ENCODE measurements around the gene DIP2B. TPM values are rescaled to one million over a fixed set of nuclear protein-coding genes. Genes with fewer than 3 reads are reported as not detected.

The DIP2B gene
- total RNA-seq, 1 donor from 2014 or later: 60.0 TPM

DNA sequence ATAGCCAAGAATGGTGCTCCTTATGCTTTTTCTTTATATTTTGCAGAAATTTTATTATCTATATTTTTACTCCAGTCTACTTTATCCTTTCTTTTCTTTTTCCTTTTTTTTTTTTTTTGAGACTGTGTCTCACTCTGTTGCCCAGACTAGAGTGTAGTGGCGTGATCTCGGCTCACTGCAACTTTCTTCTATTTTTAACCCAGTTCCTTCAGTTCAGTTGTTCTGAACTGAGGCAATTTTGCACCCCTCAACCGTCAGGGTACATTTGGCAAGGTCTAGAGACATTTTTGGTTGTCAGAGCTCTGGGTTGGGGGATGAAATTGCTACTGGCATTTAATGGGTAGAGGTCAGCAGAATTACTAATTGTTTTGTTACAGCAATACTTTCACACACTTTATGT is 75.7 kb downstream of the DIP2B start:
- DNase-seq: no peak

DNA sequence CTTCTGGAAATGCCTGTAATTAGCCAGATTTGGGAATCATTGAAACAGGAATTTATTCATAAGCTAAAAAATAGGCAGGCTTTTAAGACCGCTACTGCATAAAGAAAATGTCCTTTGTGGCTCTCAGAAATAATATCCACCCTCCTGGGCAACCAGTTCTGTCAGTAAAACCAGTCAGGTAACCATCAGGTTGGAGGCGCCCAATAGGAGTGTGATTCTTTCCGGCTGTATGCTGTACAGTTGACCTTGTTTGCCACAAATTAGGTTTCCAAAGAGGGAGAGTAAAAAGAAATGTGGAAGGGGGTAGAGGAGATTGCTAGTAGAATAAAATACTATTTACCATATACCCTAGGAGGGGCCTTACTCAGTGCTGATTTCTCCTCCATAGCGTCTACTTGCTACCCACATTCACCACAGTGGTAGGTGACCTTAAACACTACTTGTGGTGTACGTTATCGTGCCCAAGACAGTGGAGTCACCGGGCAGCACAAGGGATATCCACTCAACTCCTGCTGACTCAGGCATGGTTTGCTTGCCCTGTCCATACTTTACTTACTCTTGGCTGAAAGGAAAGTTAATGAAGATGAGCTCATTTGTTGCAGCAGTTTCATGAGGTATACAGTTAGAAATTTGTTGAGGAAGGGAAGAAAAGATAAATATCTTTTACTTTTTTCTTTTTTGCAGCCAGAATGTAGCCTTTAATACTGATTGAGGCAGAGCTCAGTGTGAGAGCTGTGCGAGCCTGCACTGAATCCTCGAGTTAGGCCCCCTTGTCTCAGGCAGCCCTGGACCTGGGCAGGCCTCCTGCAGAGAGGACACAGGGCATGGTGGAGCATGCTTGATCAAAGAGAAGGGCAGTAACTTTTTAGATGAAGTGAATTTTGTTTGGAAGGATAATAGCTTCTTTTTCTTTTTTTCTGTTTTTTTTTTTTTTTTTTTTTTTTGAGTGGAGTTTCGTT is 76.7 kb downstream of the DIP2B start:
- no peak for DNase-seq

GRCh38 chr12:50584135-50584534 is 79.3 kb downstream of the DIP2B start:
- no peak for DNase-seq

GRCh38 chr12:50589650-50590435 is 85.1 kb downstream of the DIP2B start:
- no peak for DNase-seq

- no peak for DNase-seq
Observed at GRCh38 chr12:50590869-50591268, 86.1 kb downstream of the DIP2B start.

DNA sequence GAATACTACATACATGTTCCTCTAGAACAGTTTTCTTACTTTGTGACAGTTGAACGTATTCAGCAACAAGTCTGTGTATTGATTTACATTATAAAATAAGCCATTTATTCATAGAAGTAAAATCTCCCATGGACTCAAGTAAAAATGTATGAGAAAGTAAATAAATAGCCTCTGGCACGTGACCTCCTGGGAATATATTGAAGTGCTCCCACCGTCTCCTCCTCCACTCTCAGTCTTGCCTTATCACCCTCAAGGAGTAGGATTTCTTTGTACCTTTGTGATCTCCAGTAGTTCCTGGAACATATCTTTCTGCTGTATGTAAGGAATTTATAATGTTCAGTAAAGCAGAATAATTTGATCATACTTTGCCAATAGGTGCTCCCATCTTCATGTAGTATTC is 90.9 kb downstream of the DIP2B start:
- DNase-seq: no peak

GRCh38 chr12:50597200-50598195 is 92.7 kb downstream of the DIP2B start:
- no peak for DNase-seq

DNA sequence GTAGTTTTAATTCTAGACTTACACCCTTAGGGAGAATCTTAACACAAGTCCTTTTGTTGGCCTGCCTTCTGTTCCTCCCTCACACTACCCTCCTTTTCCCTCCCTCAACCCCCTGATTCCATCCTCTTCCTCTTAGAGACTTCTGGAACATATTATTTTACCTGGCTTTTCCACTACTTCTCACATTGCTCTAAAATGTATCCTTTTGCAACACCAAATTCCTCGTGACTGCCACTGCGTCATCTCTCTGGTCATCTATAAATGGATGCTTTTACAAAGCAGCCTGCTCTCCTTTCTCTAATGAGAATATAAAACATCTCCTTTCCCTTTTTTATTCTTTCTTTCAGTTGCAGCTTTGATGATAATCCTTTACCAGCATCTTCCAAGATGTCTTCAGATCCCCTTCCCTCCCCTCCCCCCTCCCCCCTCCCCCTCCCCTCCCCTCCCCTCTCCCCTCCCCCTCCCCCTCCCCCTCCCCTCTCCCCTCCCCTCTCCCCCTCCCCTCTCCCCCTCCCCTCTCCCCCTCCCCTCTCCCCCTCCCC is 93.6 kb downstream of the DIP2B start:
- DNase-seq: no peak

- no peak for DNase-seq
Observed at GRCh38 chr12:50599366-50600095, 94.7 kb downstream of the DIP2B start.

DNA sequence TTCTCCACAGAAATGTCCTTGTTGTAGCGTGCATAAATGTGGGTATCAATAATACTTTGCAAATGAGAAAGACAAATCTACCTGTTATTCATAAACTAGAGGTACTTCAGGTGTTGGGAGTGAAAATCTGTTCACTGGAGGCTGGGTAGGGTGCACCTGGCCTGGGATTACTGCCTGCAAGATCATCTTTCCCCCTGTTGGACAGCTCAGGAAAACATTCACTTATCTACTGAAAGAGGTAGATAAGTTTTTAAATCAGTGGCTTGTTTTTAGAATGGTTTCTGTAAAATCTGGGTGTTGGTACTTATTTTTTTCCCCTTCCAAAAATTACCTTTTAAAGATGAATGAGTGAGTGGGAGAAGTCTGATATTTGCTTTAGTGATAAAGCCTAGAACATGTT is 95.6 kb downstream of the DIP2B start:
- no peak for DNase-seq

- no peak for DNase-seq
Observed at GRCh38 chr12:50603817-50604639, 99.2 kb downstream of the DIP2B start.

GRCh38 chr12:50604640-50604920 is 99.8 kb downstream of the DIP2B start:
- DNase-seq: no peak

GRCh38 chr12:50606675-50607375 is 102.0 kb downstream of the DIP2B start:
- DNase-seq: no peak

- no peak for DNase-seq
Observed at GRCh38 chr12:50609292-50609874, 104.6 kb downstream of the DIP2B start.

DNA sequence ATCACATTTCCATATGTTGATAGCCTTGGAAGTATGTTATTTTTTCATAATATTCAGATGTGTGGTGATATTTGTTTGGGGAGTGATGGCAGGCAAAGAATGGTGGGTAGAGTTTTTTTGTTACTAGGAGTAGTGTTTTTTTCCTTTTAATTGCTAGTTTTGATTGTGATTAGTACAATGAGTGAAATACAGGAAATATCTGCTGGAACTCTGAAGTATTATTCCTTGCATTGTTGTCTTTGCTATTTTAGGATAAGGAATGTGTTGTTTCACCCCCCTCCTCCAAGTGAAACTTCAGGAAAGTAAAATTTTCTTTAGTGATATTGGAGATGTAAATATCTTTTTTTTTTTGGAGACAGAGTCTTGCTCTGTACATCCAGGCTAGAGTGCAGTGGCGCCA is 105.4 kb downstream of the DIP2B start:
- DNase-seq: no peak

GRCh38 chr12:50611021-50611744 is 106.4 kb downstream of the DIP2B start:
- no peak for DNase-seq

DNA sequence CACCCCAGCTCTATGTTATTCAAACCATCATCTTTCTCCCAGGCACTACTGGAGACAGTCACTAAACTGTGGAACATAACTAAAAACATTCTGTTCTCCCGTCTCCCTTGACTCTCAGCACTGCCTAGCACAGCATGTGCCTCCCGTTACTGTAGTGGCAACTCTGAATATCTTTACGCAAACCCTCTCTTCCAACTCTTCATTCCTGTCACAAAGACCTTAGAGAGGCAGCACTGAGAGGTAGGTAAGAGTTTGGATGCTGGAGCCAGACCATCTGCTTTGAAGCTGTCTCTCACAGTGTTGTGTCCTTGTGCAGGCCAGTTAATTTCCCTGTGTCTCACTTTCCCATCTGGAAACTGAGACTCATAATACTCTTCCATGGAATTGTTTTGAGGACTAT is 108.1 kb downstream of the DIP2B start:
- DNase-seq: no peak

- no peak for DNase-seq
Observed at GRCh38 chr12:50613463-50613862, 108.7 kb downstream of the DIP2B start.
